D721Med (cell line): ENCODE measurements around the gene LY6G6C.
A peak's percentile ranks its signal among the peaks of the same experiment; 100 is the strongest.

Experiments
- DNase-seq: peaks from one replicate; pipeline ENCODE4 v3.0.0; 2011; ENCODE audit warnings: low spot score; ENCODE audit not compliant: insufficient read length
- FAIRE-seq: peaks from 2 replicates; lab custom pipeline; 2011; peaks lifted over from hg19 to GRCh38; lab: Jason Lieb, UNC
- TF ChIP-seq, protein P1 (sequence below): IDR thresholded peaks from 2 replicates; pipeline ENCODE4 v1.5.1; 2012; ENCODE audit warnings: mild to moderate bottlenecking, control low read depth; ENCODE audit not compliant: insufficient read depth; ENCODE audit errors: missing control alignments

LY6G6C gene

DNA sequence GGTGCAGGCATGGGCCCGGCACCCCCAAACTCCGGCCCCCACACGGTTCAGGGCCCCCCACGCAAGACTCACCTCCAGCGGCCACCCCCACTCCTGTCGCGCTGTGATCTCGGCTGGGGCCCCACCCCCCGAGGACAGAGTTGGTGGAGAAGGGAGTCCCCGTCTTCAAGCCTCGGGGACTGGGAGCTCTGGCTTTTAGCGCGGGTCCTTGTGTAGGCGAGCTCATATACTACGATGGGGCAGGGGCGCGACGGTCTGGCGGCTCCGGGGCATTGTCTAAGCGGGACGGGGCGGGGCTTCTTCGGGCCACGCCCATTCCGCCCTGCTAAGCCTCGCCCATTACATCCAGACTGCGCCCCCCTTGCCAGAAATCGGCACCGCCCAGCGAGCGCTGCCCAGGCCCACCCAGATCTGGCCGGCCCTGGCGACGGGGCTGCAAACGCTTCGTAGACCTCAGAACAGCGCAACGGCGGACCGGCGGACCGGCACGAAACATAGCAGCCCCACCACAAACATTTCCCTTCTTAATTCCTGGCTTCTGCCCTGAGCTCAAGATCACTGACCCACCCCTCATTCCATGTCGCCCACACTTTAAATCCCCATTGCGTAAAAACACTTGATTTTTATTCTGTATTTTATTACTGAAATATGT, 8.6 kb upstream of the LY6G6C start:
- no peak for FAIRE-seq

DNA sequence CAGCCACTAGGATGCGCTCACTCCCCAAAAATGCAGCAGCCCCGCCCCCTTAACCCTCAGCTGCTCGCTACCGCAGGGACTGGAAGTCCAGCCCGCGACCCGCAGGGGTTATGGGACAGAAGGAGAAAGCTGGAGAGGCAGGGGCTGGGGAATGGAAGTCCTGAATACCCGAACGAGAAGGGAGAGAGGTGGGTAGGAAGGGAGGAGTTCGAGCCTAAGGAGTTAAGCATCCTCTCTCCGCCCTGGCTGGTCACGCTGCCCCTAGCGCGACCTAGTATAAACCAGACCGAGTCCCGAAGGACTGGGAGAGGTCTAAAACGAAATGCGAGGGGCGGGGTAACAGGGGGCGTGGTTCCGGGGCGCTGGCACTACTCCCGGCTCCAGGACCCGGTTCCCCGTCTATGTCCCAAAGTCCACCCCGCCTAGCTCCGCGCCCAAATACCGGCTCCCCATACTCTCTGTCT, 8.0 kb upstream of the LY6G6C start:
- TF ChIP-seq, protein P1, sequence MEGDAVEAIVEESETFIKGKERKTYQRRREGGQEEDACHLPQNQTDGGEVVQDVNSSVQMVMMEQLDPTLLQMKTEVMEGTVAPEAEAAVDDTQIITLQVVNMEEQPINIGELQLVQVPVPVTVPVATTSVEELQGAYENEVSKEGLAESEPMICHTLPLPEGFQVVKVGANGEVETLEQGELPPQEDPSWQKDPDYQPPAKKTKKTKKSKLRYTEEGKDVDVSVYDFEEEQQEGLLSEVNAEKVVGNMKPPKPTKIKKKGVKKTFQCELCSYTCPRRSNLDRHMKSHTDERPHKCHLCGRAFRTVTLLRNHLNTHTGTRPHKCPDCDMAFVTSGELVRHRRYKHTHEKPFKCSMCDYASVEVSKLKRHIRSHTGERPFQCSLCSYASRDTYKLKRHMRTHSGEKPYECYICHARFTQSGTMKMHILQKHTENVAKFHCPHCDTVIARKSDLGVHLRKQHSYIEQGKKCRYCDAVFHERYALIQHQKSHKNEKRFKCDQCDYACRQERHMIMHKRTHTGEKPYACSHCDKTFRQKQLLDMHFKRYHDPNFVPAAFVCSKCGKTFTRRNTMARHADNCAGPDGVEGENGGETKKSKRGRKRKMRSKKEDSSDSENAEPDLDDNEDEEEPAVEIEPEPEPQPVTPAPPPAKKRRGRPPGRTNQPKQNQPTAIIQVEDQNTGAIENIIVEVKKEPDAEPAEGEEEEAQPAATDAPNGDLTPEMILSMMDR, result peak; percentile 75
- no peak for FAIRE-seq
- DNase-seq, result peak; percentile 79

More for the DNA sequence above, 8.6 kb upstream of the LY6G6C start:
- TF ChIP-seq, protein P1, result no peak
- DNase-seq, result no peak

DNA sequence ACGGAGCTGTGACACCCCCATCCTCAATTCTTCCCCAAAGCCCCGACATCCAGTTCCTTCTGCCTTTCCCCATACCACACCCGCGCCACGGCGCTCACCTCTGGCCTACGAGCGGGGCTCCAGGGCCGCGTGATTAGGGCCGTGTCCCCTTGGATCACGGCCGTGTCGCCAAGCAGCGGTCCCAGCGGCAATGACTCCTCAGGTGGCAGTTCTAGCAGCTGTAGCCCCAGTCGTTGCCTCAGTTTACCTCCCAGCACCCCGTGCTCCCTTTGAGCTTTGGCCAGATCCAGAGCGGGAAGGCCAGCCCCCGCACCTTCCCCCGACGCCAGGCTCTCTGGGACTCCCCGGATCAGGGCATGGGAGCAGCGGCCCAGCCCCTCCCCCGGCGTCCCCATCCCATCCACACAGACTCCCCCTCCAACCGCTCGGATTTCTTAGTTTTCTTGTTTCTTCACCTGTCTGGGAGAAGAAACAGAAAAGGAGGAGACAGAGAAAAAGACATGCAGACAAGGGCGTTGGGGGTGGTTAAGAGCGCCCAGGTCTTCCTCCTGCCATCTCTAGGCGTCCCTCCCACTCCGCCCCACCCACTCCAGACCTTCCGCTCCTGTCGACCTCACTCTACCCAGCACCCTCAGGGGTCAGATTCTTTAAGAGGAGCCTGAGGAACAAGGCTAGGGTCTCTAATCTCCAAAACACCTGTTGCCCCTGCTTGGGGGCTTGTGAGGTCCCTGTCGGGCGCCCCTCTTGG, 7.4 kb upstream of the LY6G6C start, which contains the start of gene DDAH2:
TSS of gene DDAH2 (minus strand) at position 533 of the 748 bp plus-strand sequence. CDS start at position 395, 138 bp downstream.
- FAIRE-seq (no peak), DNase-seq (no peak)
- TF ChIP-seq, protein P1, result no peak

DNA sequence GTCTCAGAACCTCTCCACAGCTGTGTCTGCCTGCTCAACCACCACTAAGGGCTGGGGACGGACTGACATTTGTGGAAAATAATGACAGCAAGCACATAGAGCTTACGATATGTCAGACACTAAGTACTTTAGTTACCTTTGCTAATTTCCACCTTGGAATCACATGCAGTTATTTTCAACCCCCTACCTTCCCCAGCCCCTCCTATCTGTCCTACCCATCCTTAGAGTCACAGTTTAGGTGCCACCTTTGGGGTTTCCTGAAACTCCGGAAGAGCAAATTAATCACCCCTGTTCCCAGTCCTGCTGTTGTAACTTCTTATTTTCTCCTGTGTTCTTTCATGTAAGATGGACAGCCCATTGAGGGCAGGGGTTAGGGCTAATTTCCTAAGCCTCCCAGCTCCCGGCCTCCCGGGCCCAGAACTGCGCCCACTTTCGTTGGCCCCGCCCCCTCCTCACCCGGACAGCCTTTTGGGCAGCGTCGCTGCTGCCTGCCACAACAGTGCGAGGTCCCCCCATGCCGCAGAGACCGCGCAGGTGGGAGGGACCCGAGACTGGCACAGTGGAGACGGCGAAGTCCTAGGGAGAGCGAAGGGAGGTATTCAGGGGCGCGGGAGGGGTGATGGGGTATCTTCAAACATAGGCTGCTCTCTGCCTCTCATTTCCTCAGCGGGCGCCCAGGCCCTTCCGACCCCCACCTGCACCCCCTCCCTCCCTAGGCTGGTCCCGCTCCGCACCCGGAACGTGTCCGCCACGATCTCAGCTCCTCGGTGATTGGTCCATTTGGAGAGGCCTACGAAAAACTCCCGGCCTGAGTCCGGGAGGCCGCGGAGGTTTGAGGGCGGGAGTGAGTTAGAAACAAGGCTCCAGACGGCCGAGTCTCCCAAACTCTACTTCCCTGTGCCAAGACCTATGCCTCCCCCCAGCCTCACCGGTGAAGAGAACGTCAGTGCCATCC, 6.4 kb upstream of the LY6G6C start:
- DNase-seq, result no peak
- TF ChIP-seq, protein P1, result no peak
- no peak for FAIRE-seq

DNA sequence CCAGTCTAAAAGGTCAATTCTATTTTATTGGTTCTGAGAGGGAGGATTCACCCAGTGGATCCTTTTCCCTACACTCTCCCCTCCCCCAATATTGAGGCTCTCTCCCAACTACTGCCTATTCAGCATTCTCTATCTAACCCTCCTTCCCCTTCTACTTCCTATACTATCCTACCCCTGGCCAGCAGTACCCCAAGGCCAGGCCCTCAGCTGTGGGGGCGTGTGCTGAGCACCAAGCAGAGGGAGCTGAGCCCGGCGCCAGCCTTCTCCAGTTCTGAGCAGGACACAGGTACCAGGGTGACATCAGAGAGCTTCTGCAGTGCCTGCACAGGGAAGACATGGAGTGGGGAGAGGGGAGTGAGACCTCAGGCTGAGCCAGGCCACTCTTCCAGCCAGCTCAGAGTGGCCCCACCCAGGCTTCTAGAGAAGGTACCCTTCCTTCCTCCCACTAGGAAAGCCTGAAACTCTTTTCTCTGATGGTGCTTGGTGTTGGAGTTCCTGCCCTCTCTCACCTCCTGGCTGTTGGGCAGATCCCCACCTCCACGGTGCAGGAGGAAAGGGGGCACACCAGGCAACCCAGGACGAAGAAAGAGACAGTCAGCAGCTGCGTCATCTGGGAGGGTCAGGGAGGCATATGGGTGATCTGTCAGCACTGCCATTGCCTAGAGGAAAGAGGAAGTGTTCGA, 5.6 kb upstream of the LY6G6C start:
- no peak for DNase-seq

More for the DNA sequence above, 5.6 kb upstream of the LY6G6C start:
- no peak for FAIRE-seq
- TF ChIP-seq, protein P1, result no peak
